ENCODE measurements around the gene IST1. TPM values are rescaled to one million over a fixed set of nuclear protein-coding genes. Genes with fewer than 3 reads are reported as not detected.

Gene IST1
- polyA plus RNA-seq, 1 donor, result 236 TPM

DNA sequence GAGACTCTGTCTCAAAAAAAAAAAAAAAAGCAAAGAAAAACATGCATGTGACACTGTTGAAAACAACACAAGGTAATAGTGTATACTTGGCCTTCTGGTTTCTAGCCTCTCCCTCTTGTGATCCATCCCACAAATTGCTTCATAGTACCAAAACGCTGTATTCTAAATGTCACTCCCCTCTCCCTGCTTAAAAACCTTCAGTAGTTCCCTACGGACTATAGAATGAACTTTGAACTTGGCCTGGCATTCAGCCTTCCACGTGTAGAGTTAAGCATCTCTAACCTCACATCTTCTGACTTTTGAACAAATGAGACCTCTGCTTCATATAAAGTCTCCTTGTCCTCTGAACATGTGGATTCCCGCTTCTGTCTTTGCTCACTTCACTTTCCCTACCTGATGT, 16.4 kb upstream of the IST1 start:
- 50% methylated on average over 3 of the region's 4 CpGs for WGBS (ENCODE audit: insufficient coverage, low lambda C conversion rate)
- H3K27ac ChIP-seq (ENCODE audit: low read length), result no peak overlapping the region
- H3K4me1 ChIP-seq (ENCODE audit: control insufficient read depth, insufficient read depth, low read length), result no peaks in the 10 kb centered on the region
- no peaks in the 10 kb centered on the region for H3K27me3 ChIP-seq (ENCODE audit: control insufficient read depth, insufficient read depth, low read length)
- DNase-seq, result no peak
- H3K4me3 ChIP-seq (ENCODE audit: low read length), result no peak overlapping the region
- H3K36me3 ChIP-seq (ENCODE audit: control insufficient read depth, insufficient read depth, low read length), result peaks cover 43% of the 10 kb centered on the region
- H3K9me3 ChIP-seq (ENCODE audit: control insufficient read depth, low read depth, low read length), result no peaks in the 10 kb centered on the region

DNA sequence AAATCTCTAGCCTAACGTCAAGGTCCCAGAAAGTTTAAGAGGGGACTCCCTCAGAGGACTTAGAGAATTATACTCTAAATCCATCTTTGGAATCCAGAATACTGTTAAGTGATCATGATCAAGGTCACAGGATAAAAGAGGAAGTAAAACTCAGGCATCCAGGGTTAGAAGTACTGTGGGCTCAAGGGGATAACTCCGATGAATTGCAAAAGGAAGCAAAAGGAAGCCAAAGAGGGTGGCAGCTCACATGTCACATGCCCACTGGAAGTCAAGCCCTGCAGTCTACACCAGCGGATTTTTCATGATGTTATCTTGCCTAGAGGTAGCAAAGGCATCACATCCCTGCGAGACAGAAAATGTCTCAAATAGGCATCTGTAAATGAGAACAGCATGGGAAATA, 15.2 kb upstream of the IST1 start:
- Histone ChIP-seq H3K4me3 (ENCODE audit: low read length) (no peak overlapping the region), H3K4me1 (ENCODE audit: control insufficient read depth, insufficient read depth, low read length) (no peaks in the 10 kb centered on the region), H3K27ac (ENCODE audit: low read length) (no peak overlapping the region), H3K27me3 (ENCODE audit: control insufficient read depth, insufficient read depth, low read length) (no peaks in the 10 kb centered on the region), H3K9me3 (ENCODE audit: control insufficient read depth, low read depth, low read length) (no peaks in the 10 kb centered on the region), H3K36me3 (ENCODE audit: control insufficient read depth, insufficient read depth, low read length) (peaks cover 37% of the 10 kb centered on the region)
- WGBS (ENCODE audit: insufficient coverage, low lambda C conversion rate), result 100% methylated on average over 2 of the region's 4 CpGs
- DNase-seq, result no peak

DNA sequence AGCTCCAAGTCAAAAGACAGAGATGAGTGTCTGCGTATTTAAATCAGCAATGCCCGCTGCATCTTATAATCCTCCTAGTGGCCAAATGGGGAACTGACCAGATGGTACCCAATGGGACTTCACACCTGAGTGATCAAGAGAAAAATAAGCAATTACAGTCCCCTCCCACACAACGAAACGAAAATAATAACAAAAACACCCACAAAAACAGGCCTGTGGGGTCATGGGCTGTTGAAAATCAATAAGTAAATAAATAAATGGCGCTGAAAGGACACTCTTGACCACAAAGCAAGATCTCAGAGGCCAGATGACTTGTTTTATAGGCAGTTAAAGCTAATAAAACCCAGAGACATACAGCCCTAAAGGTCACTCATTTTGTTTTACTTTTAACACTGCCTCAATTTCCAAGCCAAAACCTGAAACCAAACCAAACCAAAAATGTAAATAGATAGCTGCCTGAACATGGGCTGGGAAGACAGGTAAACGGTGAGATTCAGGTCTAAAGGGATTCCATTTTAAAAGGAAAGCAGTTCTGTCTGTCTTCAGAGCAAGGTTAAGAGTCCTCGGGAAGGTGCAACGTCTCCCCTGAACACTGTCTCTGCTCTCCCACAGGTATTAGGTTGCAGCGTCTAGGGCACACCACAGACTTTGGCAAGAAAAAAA, 12.7 kb upstream of the IST1 start:
- Histone ChIP-seq H3K36me3 (ENCODE audit: control insufficient read depth, insufficient read depth, low read length) (peaks cover 20% of the 10 kb centered on the region), H3K27ac (ENCODE audit: low read length) (peak overlapping the region; percentile 86), H3K4me1 (ENCODE audit: control insufficient read depth, insufficient read depth, low read length) (no peaks in the 10 kb centered on the region), H3K27me3 (ENCODE audit: control insufficient read depth, insufficient read depth, low read length) (no peaks in the 10 kb centered on the region), H3K4me3 (ENCODE audit: low read length) (peak overlapping the region; percentile 95), H3K9me3 (ENCODE audit: control insufficient read depth, low read depth, low read length) (no peaks in the 10 kb centered on the region)
- WGBS (ENCODE audit: insufficient coverage, low lambda C conversion rate), result no CpG with 5 or more reads among the region's 9 CpGs
- peak; percentile 58 to 75 for DNase-seq

DNA sequence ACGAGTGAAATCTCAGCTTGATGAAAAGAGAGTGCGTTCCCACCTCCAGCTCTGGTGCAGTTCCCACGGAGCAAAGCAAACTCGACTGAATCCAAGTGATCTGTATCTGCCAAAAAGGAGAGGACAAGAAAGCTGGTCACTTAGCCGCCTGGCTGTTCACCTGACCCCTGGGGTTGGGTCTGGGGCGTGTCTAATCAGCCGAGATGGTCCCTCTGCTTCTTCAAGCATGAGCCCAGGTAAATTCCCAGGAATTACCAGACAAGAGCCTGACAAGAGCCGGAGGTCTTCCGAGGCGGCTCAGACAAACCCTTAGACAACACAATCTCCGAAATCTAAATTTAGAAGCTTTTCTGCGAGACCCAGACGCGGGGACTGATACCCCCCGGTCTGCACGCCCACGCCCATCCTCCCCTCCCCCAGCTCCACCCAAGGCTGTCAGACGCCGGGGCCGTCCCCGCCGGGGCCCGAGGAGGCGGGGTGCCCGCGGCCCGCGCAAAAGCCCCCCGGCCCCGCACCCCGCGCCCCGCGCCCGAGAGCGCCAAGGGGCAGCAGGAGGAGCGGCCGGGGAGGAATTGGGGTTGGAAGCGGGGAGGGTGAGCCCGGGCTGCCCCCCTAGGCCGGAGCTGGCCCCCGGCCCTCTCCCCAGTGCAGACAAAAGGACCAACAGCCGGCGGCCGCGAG, 12.0 kb upstream of the IST1 start:
- peaks cover 17% of the 10 kb centered on the region for H3K36me3 ChIP-seq (ENCODE audit: control insufficient read depth, insufficient read depth, low read length)
- no CpG with 5 or more reads among the region's 46 CpGs for WGBS (ENCODE audit: insufficient coverage, low lambda C conversion rate)
- peak overlapping the region; percentile 95 for H3K4me3 ChIP-seq (ENCODE audit: low read length)
- H3K27ac ChIP-seq (ENCODE audit: low read length), result peak overlapping the region; percentile 86
- no peaks in the 10 kb centered on the region for H3K4me1 ChIP-seq (ENCODE audit: control insufficient read depth, insufficient read depth, low read length)
- no peaks in the 10 kb centered on the region for H3K27me3 ChIP-seq (ENCODE audit: control insufficient read depth, insufficient read depth, low read length)
- H3K9me3 ChIP-seq (ENCODE audit: control insufficient read depth, low read depth, low read length), result no peaks in the 10 kb centered on the region
- DNase-seq, result peak; percentile 27 to 58

DNA sequence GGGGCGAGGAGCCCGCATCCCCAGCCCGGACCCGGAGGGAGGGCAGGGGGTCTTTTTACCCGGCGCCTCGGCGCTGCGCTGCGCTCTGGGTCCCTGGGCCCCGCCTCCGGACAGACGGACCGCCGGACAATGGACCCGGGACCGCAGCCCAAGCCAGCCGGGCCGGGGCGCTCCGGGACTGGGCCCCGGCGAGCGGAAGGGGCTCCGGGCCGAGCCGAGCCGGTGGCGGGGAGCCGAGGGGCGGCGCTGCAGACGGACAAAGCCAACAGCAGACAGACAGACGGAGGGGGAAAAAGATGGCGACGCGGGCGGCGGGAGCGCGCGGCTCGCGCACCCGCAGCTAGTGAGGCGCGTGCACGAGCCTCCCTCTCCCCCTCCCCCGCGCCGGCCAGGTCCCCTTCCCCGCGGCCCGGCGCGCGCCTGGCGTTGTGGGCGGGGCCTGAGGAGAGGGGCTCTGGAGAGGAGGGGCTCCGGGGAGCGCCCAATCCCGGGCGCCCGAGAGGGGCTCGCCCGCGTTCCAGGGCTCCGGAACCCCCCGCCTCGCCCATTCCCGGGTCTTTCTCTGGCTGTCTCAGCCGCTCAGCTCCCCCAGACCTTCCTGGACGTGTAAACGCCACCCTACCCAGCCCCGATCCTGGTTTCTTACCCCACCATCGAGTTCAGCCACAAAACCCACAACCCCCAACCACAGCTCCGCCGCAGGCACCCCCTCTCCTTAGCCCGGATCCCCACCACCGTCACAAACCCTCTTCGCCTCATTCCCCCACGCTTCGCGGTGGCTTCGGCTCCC, 11.3 kb upstream of the IST1 start, which contains the start of gene ZNF821:
ZNF821 (minus strand) TSS at position 334 of the 790 bp plus-strand sequence. CDS start 4,236 bp downstream, outside the sequence.
- DNase-seq, result peak; percentile 74 to 84
- Histone ChIP-seq H3K9me3 (ENCODE audit: control insufficient read depth, low read depth, low read length) (no peaks in the 10 kb centered on the region), H3K4me1 (ENCODE audit: control insufficient read depth, insufficient read depth, low read length) (no peaks in the 10 kb centered on the region), H3K27me3 (ENCODE audit: control insufficient read depth, insufficient read depth, low read length) (no peaks in the 10 kb centered on the region), H3K27ac (ENCODE audit: low read length) (peak within 1 kb of the TSS; percentile 86), H3K36me3 (ENCODE audit: control insufficient read depth, insufficient read depth, low read length) (peaks cover 17% of the 10 kb centered on the region), H3K4me3 (ENCODE audit: low read length) (peak within 1 kb of the TSS; percentile 95)
- no CpG with 5 or more reads among the region's 85 CpGs for WGBS (ENCODE audit: insufficient coverage, low lambda C conversion rate)

DNA sequence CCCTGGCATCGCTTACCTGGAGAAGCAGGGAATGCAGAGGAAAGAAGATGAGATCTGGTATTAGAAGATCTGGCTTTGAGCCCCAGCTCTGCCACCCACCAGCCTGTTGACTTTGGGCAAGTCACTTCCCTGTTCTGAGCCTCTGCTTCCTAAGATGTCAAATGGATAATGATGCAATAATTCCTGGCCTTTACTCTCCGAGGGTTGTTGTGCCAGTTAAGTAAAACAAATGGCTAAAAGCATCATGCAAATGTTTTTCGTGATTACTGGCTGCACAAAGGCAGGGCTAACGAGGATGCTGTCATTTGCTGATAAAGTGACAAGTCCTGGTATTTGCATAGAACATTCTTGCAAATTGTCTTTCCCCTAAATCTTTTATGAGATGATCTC, 10.1 kb upstream of the IST1 start:
- no peak for DNase-seq
- Histone ChIP-seq H3K9me3 (ENCODE audit: control insufficient read depth, low read depth, low read length) (no peaks in the 10 kb centered on the region), H3K27me3 (ENCODE audit: control insufficient read depth, insufficient read depth, low read length) (no peaks in the 10 kb centered on the region), H3K4me1 (ENCODE audit: control insufficient read depth, insufficient read depth, low read length) (no peaks in the 10 kb centered on the region), H3K4me3 (ENCODE audit: low read length) (no peak overlapping the region), H3K36me3 (ENCODE audit: control insufficient read depth, insufficient read depth, low read length) (peaks cover 6% of the 10 kb centered on the region), H3K27ac (ENCODE audit: low read length) (no peak overlapping the region)
- WGBS (ENCODE audit: insufficient coverage, low lambda C conversion rate), result 17% methylated on average over 1 of the region's 4 CpGs

DNA sequence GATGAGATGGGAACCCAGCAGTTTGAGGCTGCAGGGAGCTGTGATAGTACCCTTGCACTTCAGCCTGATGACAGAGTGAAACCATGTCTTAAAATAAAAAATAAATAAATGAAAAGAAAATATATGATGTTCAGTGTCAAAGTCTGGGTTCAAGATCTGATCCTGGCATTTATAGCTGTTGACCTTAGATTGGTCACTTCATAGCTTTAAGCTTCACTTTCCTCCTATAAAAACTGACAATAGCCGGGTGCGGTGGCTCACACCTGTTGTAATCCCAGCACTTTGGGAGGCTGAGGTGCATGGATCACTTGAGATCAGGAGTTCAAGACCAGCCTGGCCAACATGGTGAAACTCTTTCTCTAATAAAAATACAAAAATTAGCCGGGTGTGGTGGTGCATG, 6.2 kb upstream of the IST1 start:
- Histone ChIP-seq H3K27ac (ENCODE audit: low read length) (no peak overlapping the region), H3K36me3 (ENCODE audit: control insufficient read depth, insufficient read depth, low read length) (no peaks in the 10 kb centered on the region), H3K4me1 (ENCODE audit: control insufficient read depth, insufficient read depth, low read length) (peaks cover 6% of the 10 kb centered on the region), H3K4me3 (ENCODE audit: low read length) (no peak overlapping the region), H3K9me3 (ENCODE audit: control insufficient read depth, low read depth, low read length) (no peaks in the 10 kb centered on the region), H3K27me3 (ENCODE audit: control insufficient read depth, insufficient read depth, low read length) (no peaks in the 10 kb centered on the region)
- no CpG with 5 or more reads among the region's 3 CpGs for WGBS (ENCODE audit: insufficient coverage, low lambda C conversion rate)
- DNase-seq, result no peak

DNA sequence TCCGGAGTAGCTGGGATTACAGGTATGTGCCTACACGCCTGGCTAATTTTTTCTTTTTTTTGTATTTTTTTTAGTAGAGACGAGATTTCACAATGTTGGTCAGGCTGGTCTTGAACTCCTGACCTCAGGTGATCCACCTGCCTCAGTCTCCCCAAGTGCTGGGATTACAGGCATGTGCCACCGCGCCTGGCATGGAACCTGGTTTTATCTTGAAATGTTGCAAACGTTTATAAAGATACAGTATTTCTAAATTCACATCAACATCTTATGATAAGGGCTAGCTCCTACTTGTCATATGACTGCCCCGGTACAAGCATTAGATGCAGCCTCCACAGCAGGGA, 1.5 kb upstream of the IST1 start:
- no peaks in the 10 kb centered on the region for H3K27me3 ChIP-seq (ENCODE audit: control insufficient read depth, insufficient read depth, low read length)
- H3K4me3 ChIP-seq (ENCODE audit: low read length), result peak overlapping the region; percentile 89
- no peaks in the 10 kb centered on the region for H3K9me3 ChIP-seq (ENCODE audit: control insufficient read depth, low read depth, low read length)
- peak overlapping the region; percentile 97 for H3K27ac ChIP-seq (ENCODE audit: low read length)
- H3K36me3 ChIP-seq (ENCODE audit: control insufficient read depth, insufficient read depth, low read length), result peaks cover 3% of the 10 kb centered on the region
- H3K4me1 ChIP-seq (ENCODE audit: control insufficient read depth, insufficient read depth, low read length), result peaks cover 16% of the 10 kb centered on the region
- DNase-seq, result no peak
- no CpG with 5 or more reads among the region's 7 CpGs for WGBS (ENCODE audit: insufficient coverage, low lambda C conversion rate)

DNA sequence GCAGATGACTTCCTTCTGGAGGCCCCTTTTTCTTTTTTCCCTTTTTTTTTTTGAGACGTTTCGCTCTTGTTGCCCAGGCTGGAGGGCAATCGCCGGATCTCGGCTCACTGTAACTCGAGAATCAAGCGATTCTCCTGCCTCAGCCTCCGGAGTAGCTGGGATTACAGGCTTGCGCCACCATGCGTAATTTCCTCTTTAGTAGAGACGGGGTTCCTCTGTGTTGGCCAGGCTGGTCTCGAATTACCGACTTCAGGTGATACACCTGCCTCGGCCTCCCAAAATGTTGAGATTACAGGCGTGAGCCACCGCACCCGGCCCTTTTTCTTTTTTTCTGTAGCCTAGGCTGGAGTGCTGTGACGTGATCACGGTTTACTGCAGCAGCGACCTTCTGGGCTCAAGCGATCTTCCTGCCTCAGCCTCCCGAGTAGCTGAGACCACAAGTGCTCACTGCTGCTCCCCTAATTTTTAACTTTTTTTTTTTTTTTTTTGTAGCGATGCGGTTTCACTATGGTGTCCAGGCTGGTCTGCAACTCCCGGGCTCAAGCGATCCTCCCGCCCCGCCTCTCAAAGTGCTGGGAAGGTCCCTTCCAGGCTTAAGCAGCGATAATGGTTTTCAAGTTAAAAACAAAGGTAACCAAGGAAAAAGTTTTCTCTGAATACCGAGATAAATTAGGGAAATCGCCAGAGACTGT, 956 bp upstream of the IST1 start:
- peak overlapping the region; percentile 89 for H3K4me3 ChIP-seq (ENCODE audit: low read length)
- peaks cover 16% of the 10 kb centered on the region for H3K4me1 ChIP-seq (ENCODE audit: control insufficient read depth, insufficient read depth, low read length)
- H3K27me3 ChIP-seq (ENCODE audit: control insufficient read depth, insufficient read depth, low read length), result no peaks in the 10 kb centered on the region
- peak; percentile 47 to 73 for DNase-seq
- no CpG with 5 or more reads among the region's 31 CpGs for WGBS (ENCODE audit: insufficient coverage, low lambda C conversion rate)
- H3K27ac ChIP-seq (ENCODE audit: low read length), result peak overlapping the region; percentile 97
- peaks cover 3% of the 10 kb centered on the region for H3K36me3 ChIP-seq (ENCODE audit: control insufficient read depth, insufficient read depth, low read length)
- no peaks in the 10 kb centered on the region for H3K9me3 ChIP-seq (ENCODE audit: control insufficient read depth, low read depth, low read length)

All from large intestine (tissue), 3 donors.